ENCODE data around the gene DDX1.

DDX1 gene

GRCh38 chr2:15618449-15618855, 26.8 kb downstream of the DDX1 start:
- no peaks in the 10 kb centered on the region for H3K27me3 ChIP-seq (ENCODE audit: insufficient read depth, poor library complexity, severe bottlenecking)
- no peak for DNase-seq (ENCODE audit: low read depth in 1 of 2, low spot score in 1 of 2)
- H3K4me3 ChIP-seq (replicated peaks; ENCODE audit: insufficient read depth, low read length), result no peak overlapping the region
- H3K27ac ChIP-seq (replicated peaks), result no peak overlapping the region
- TF ChIP-seq, protein P1, sequence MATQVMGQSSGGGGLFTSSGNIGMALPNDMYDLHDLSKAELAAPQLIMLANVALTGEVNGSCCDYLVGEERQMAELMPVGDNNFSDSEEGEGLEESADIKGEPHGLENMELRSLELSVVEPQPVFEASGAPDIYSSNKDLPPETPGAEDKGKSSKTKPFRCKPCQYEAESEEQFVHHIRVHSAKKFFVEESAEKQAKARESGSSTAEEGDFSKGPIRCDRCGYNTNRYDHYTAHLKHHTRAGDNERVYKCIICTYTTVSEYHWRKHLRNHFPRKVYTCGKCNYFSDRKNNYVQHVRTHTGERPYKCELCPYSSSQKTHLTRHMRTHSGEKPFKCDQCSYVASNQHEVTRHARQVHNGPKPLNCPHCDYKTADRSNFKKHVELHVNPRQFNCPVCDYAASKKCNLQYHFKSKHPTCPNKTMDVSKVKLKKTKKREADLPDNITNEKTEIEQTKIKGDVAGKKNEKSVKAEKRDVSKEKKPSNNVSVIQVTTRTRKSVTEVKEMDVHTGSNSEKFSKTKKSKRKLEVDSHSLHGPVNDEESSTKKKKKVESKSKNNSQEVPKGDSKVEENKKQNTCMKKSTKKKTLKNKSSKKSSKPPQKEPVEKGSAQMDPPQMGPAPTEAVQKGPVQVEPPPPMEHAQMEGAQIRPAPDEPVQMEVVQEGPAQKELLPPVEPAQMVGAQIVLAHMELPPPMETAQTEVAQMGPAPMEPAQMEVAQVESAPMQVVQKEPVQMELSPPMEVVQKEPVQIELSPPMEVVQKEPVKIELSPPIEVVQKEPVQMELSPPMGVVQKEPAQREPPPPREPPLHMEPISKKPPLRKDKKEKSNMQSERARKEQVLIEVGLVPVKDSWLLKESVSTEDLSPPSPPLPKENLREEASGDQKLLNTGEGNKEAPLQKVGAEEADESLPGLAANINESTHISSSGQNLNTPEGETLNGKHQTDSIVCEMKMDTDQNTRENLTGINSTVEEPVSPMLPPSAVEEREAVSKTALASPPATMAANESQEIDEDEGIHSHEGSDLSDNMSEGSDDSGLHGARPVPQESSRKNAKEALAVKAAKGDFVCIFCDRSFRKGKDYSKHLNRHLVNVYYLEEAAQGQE (IDR thresholded peaks at IDR 0.05; ENCODE audit: insufficient replicate concordance, low read depth), result no peak
- TF ChIP-seq POLR2AphosphoS5 (IDR thresholded peaks at IDR 0.05; ENCODE audit: low read depth), result no peak
- TF ChIP-seq, protein P2, sequence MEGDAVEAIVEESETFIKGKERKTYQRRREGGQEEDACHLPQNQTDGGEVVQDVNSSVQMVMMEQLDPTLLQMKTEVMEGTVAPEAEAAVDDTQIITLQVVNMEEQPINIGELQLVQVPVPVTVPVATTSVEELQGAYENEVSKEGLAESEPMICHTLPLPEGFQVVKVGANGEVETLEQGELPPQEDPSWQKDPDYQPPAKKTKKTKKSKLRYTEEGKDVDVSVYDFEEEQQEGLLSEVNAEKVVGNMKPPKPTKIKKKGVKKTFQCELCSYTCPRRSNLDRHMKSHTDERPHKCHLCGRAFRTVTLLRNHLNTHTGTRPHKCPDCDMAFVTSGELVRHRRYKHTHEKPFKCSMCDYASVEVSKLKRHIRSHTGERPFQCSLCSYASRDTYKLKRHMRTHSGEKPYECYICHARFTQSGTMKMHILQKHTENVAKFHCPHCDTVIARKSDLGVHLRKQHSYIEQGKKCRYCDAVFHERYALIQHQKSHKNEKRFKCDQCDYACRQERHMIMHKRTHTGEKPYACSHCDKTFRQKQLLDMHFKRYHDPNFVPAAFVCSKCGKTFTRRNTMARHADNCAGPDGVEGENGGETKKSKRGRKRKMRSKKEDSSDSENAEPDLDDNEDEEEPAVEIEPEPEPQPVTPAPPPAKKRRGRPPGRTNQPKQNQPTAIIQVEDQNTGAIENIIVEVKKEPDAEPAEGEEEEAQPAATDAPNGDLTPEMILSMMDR (IDR thresholded peaks at IDR 0.05; ENCODE audit: insufficient read depth, low read length), result no peak
- TF ChIP-seq SPI1 (IDR thresholded peaks at IDR 0.05; ENCODE audit: borderline replicate concordance, low read depth), result no peak
- TF ChIP-seq GABPA (IDR thresholded peaks at IDR 0.05; ENCODE audit: low read depth), result no peak

DNA sequence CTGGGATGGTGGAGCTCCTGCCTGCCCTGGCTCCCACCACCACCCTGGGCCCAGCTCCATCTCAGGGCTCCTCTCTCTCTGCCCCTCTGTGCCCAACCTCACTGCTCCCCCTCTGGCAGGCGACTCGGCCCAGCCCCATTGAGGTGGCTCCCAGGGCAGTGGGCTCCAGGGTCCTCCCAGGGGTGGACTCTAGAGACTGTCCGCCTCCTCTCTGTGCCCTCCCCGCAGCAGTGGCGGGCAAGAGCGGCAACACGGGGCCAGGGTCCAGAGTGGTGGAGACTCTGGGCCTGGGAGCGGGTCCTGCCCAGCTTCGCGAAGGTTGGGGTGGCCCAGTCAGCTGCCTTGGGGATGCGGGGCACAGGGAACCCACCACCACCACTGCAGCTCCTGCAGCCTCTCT, 27.4 kb downstream of the DDX1 start:
- Histone ChIP-seq H3K4me3 (replicated peaks; ENCODE audit: insufficient read depth, low read length) (no peak overlapping the region), H3K27ac (replicated peaks) (no peak overlapping the region), H3K27me3 (ENCODE audit: insufficient read depth, poor library complexity, severe bottlenecking) (no peaks in the 10 kb centered on the region)
- TF ChIP-seq GABPA (IDR thresholded peaks at IDR 0.05; ENCODE audit: low read depth), result no peak
- TF ChIP-seq POLR2AphosphoS5 (IDR thresholded peaks at IDR 0.05; ENCODE audit: low read depth), result no peak
- TF ChIP-seq SPI1 (IDR thresholded peaks at IDR 0.05; ENCODE audit: borderline replicate concordance, low read depth), result no peak
- TF ChIP-seq, protein P2 (IDR thresholded peaks at IDR 0.05; ENCODE audit: insufficient read depth, low read length), result no peak
- TF ChIP-seq, protein P1 (IDR thresholded peaks at IDR 0.05; ENCODE audit: insufficient replicate concordance, low read depth), result no peak
- no peak for DNase-seq (ENCODE audit: low read depth in 1 of 2, low spot score in 1 of 2)

GRCh38 chr2:15619510-15619909, 27.8 kb downstream of the DDX1 start:
- H3K27me3 ChIP-seq (ENCODE audit: insufficient read depth, poor library complexity, severe bottlenecking), result no peaks in the 10 kb centered on the region
- no peak overlapping the region for H3K27ac ChIP-seq (replicated peaks)
- no peak overlapping the region for H3K4me3 ChIP-seq (replicated peaks; ENCODE audit: insufficient read depth, low read length)
- TF ChIP-seq, protein P2 (IDR thresholded peaks at IDR 0.05; ENCODE audit: insufficient read depth, low read length), result no peak
- TF ChIP-seq, protein P1 (IDR thresholded peaks at IDR 0.05; ENCODE audit: insufficient replicate concordance, low read depth), result no peak
- TF ChIP-seq SPI1 (IDR thresholded peaks at IDR 0.05; ENCODE audit: borderline replicate concordance, low read depth) (no peak), GABPA (IDR thresholded peaks at IDR 0.05; ENCODE audit: low read depth) (no peak), POLR2AphosphoS5 (IDR thresholded peaks at IDR 0.05; ENCODE audit: low read depth) (no peak)
- DNase-seq (ENCODE audit: low read depth in 1 of 2, low spot score in 1 of 2), result no peak

Measured in HL-60 (cell line).